HepG2 (cell line): ENCODE measurements around the gene GPER1. TPM values are rescaled to one million over a fixed set of nuclear protein-coding genes. Genes with fewer than 3 reads are reported as not detected.
A peak's percentile ranks its signal among the peaks of the same experiment; 100 is the strongest.

Experiments
- ADNP ChIP-seq: sonication (generic); formaldehyde crosslinking; IDR thresholded peaks from 2 replicates; pipeline ENCODE4 v1.4.0; 2020; ENCODE audit warnings: missing genetic modification reagents
- ATAD3A ChIP-seq: sonication (generic); formaldehyde crosslinking; IDR thresholded peaks from 2 replicates; pipeline ENCODE4 v1.4.0; 2020; ENCODE audit warnings: missing genetic modification reagents
- CBX1 ChIP-seq: IDR thresholded peaks from one replicate; pipeline ENCODE4 v1.6.1; 2016; ENCODE audit warnings: antibody characterized with exemption, low read depth
- FOXA3 ChIP-seq: IDR thresholded peaks from 2 replicates; pipeline ENCODE4 v1.6.1; 2016; ENCODE audit warnings: missing genetic modification reagents, missing compliant biosample characterization
- HNRNPH1 ChIP-seq: fragments of 200-400 bp; formaldehyde crosslinking; optimal IDR thresholded peaks from 2 replicates; pipeline ENCODE3; 2017; ENCODE audit warnings: mild to moderate bottlenecking, low read depth, low read length
- KLF12 ChIP-seq: sonication (generic); formaldehyde crosslinking; IDR thresholded peaks from 2 replicates; pipeline ENCODE4 v1.4.0; 2020; ENCODE audit warnings: missing genetic modification reagents, borderline replicate concordance
- MAFF ChIP-seq: IDR thresholded peaks from 2 replicates; pipeline ENCODE4 v1.6.1; 2011; ENCODE audit warnings: low read depth, low read length, improper control_type of control experiment
- MAFG ChIP-seq: sonication (generic); formaldehyde crosslinking; IDR thresholded peaks from 2 replicates; pipeline ENCODE4 v1.5.1; 2020; ENCODE audit warnings: mild to moderate bottlenecking, missing genetic modification reagents
- MEF2D ChIP-seq: sonication (generic); formaldehyde crosslinking; IDR thresholded peaks from 2 replicates; pipeline ENCODE4 v1.5.1; 2020; ENCODE audit warnings: mild to moderate bottlenecking, missing genetic modification reagents
- SIX1 ChIP-seq: sonication (generic); formaldehyde crosslinking; IDR thresholded peaks from 2 replicates; pipeline ENCODE4 v1.4.0; 2020; ENCODE audit warnings: missing genetic modification reagents, borderline replicate concordance
- ZBTB7B ChIP-seq: sonication (generic); formaldehyde crosslinking; IDR thresholded peaks from 2 replicates; pipeline ENCODE4 v1.4.0; 2020; ENCODE audit warnings: missing genetic modification reagents
- ZFAT ChIP-seq: sonication (generic); formaldehyde crosslinking; conservative IDR thresholded peaks from 2 replicates; pipeline ENCODE4 v1.8.1; 2023; ENCODE audit warnings: missing genetic modification reagents, inconsistent platforms
- ZFP37 ChIP-seq: sonication (generic); formaldehyde crosslinking; IDR thresholded peaks from 2 replicates; pipeline ENCODE4 v1.4.0; 2020; ENCODE audit warnings: missing genetic modification reagents, borderline replicate concordance
- ZIK1 ChIP-seq: sonication (generic); formaldehyde crosslinking; IDR thresholded peaks from 2 replicates; pipeline ENCODE4 v1.5.0; 2020; ENCODE audit warnings: mild to moderate bottlenecking, low read depth, missing genetic modification reagents, borderline replicate concordance
- ZKSCAN8 ChIP-seq: IDR thresholded peaks from 2 replicates; pipeline ENCODE4 v1.6.1; 2016; ENCODE audit warnings: borderline replicate concordance, missing genetic modification reagents, missing compliant biosample characterization
- ZNF326 ChIP-seq: sonication (generic); formaldehyde crosslinking; IDR thresholded peaks from 2 replicates; pipeline ENCODE4 v1.4.0; 2020; ENCODE audit warnings: missing genetic modification reagents, borderline replicate concordance
- ZNF33A ChIP-seq: sonication (generic); formaldehyde crosslinking; IDR thresholded peaks from 2 replicates; pipeline ENCODE4 v1.5.1; 2020; ENCODE audit warnings: missing genetic modification reagents, mild to moderate bottlenecking, moderate library complexity, borderline replicate concordance
- ZNF354B ChIP-seq: sonication (generic); formaldehyde crosslinking; IDR thresholded peaks from 2 replicates; pipeline ENCODE4 v1.8.0; 2022; ENCODE audit warnings: mild to moderate bottlenecking, missing genetic modification reagents
- ZNF569 ChIP-seq: sonication (generic); formaldehyde crosslinking; IDR thresholded peaks from 2 replicates; pipeline ENCODE4 v1.5.0; 2020; ENCODE audit warnings: mild to moderate bottlenecking, missing genetic modification reagents, moderate library complexity, borderline replicate concordance
- ZNF790 ChIP-seq: sonication (generic); formaldehyde crosslinking; IDR thresholded peaks from 2 replicates; pipeline ENCODE4 v1.8.0; 2022; ENCODE audit warnings: missing genetic modification reagents, mild to moderate bottlenecking, borderline replicate concordance
- polyA plus RNA-seq, 8 experiments: library from polyadenylated mRNA; depleted of rRNA in 3 of 8; stranded (reverse) in 7 of 8; unstranded in 1 of 8; fragments of >200 nt; fragmentation: Illumina TruSeq in 4 of 8; extraction: Trizol in 4 of 8; gene quantifications; 2 replicates each; pipeline versions ENCODE4 v1.2.1 to v1.2.3, GENCODE V29; 2011 to 2016; ENCODE audit warnings: low read depth in 4 of 8, missing spikeins in 1 of 8, mixed read lengths in 1 of 8; ENCODE audit not compliant: insufficient read depth in 1 of 8
- total RNA-seq, 5 experiments: library from RNA; depleted of rRNA; stranded (reverse); fragments of >200 nt; fragmentation: Illumina TruSeq; extraction: Trizol; gene quantifications; 2 replicates each; pipeline ENCODE4 v1.2.3, GENCODE V29; 2016; ENCODE audit warnings: low read depth in 1 of 5
- TF ChIP-seq, protein P1 (sequence below): sonication (generic); formaldehyde crosslinking; IDR thresholded peaks from 2 replicates; pipeline ENCODE4 v1.8.0; 2022; ENCODE audit warnings: mild to moderate bottlenecking, missing genetic modification reagents
- TF ChIP-seq, protein P2 (sequence below): sonication (generic); formaldehyde crosslinking; IDR thresholded peaks from 2 replicates; pipeline ENCODE4 v1.5.0; 2020; ENCODE audit warnings: missing genetic modification reagents, mild to moderate bottlenecking, borderline replicate concordance
- TF ChIP-seq, protein P3 (sequence below): sonication (generic); formaldehyde crosslinking; conservative IDR thresholded peaks from 2 replicates; pipeline ENCODE4 v1.4.0; 2020; ENCODE audit warnings: missing genetic modification reagents
- TF ChIP-seq, protein P4 (sequence below): IDR thresholded peaks from 2 replicates; pipeline ENCODE4 v1.6.1; 2016; ENCODE audit warnings: low read depth, borderline replicate concordance
- TF ChIP-seq, protein P5 (sequence below): sonication (generic); formaldehyde crosslinking; IDR thresholded peaks from 2 replicates; pipeline ENCODE4 v1.4.0; 2020; ENCODE audit warnings: missing genetic modification reagents; ENCODE audit errors: not compliant biosample characterization

Gene GPER1
- total and polyA plus RNA-seq, 2 of the 13 experiments (the other 11 are each of a cell fraction or from before 2014, with no cell fraction given): 12.7 to 19.7 TPM

DNA sequence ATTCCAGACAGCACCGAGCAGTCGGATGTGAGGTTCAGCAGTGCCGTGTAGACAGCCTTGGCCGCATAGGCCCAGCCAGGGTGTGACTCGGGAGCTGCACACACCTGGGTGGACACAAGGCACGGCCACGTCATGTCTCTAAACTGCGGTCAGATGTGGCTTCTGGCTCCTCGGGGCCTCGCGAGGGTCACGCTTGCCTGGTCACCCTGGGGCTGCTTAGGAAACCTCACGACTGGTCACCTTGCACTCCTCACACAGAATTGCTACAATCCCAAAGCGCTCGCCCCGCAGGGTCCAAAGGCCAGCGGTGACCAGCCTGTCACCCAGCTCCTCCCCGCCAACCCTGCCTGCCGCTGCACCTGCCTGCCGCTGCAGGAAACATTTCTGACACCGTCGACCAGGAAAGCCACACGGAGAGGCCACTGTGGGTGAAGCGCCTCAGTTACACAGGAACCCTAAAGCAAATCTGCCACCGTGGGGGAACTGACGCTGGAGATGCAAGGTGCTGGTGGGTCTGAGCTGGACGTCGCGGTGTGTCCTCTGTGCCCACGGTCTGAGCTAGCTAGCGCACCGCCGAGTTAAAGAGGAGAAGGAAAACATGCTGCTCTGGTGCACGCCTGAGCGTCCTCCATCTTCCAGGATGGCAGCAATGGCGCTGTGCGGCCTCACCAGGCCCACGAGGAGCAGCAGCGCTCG is 5.0 kb downstream of the GPER1 start (continued):
- no peak; the same call in 1 of the 2 replicates for TF ChIP-seq ZKSCAN8 (CRISPR knock-in tag)
- TF ChIP-seq CBX1: peak; percentile 32
- TF ChIP-seq ZNF326 (CRISPR knock-in tag): no peak
- TF ChIP-seq ZIK1: peak; percentile 60; the same call in 1 of the 2 replicates
- TF ChIP-seq MAFF: 0 out of 2 replicates have a peak, but pooled peaks have one; percentile 5
- TF ChIP-seq ZNF354B (CRISPR knock-in tag): no peak
- no peak for TF ChIP-seq ZBTB7B
- TF ChIP-seq ZFP37 (CRISPR knock-in tag): peak; percentile 33; the same call in 1 of the 2 replicates
- no peak for TF ChIP-seq MAFG (CRISPR knock-in tag)
- TF ChIP-seq, protein P1, sequence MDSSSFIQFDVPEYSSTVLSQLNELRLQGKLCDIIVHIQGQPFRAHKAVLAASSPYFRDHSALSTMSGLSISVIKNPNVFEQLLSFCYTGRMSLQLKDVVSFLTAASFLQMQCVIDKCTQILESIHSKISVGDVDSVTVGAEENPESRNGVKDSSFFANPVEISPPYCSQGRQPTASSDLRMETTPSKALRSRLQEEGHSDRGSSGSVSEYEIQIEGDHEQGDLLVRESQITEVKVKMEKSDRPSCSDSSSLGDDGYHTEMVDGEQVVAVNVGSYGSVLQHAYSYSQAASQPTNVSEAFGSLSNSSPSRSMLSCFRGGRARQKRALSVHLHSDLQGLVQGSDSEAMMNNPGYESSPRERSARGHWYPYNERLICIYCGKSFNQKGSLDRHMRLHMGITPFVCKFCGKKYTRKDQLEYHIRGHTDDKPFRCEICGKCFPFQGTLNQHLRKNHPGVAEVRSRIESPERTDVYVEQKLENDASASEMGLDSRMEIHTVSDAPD: no peak
- no peak for TF ChIP-seq ADNP (CRISPR knock-in tag)
- peak; percentile 86; the same call in 1 of the 2 replicates for TF ChIP-seq ZNF33A
- TF ChIP-seq, protein P2, sequence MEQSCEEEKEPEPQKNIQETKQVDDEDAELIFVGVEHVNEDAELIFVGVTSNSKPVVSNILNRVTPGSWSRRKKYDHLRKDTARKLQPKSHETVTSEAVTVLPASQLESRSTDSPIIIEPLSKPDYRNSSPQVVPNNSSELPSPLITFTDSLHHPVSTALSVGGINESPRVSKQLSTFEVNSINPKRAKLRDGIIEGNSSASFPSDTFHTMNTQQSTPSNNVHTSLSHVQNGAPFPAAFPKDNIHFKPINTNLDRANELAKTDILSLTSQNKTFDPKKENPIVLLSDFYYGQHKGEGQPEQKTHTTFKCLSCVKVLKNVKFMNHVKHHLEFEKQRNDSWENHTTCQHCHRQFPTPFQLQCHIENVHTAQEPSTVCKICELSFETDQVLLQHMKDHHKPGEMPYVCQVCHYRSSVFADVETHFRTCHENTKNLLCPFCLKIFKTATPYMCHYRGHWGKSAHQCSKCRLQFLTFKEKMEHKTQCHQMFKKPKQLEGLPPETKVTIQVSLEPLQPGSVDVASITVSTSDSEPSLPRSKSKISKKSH (CRISPR knock-in tag): peak; percentile 70; the same call in 1 of the 2 replicates
- no peak for TF ChIP-seq SIX1
- peak; percentile 37; the same call in 1 of the 2 replicates for TF ChIP-seq MEF2D (CRISPR knock-in tag)
- TF ChIP-seq ZNF790 (CRISPR knock-in tag): no peak
- no peak for TF ChIP-seq ATAD3A (CRISPR knock-in tag)
- TF ChIP-seq KLF12 (CRISPR knock-in tag): no peak; the same call in 1 of the 2 replicates
- TF ChIP-seq, protein P3, sequence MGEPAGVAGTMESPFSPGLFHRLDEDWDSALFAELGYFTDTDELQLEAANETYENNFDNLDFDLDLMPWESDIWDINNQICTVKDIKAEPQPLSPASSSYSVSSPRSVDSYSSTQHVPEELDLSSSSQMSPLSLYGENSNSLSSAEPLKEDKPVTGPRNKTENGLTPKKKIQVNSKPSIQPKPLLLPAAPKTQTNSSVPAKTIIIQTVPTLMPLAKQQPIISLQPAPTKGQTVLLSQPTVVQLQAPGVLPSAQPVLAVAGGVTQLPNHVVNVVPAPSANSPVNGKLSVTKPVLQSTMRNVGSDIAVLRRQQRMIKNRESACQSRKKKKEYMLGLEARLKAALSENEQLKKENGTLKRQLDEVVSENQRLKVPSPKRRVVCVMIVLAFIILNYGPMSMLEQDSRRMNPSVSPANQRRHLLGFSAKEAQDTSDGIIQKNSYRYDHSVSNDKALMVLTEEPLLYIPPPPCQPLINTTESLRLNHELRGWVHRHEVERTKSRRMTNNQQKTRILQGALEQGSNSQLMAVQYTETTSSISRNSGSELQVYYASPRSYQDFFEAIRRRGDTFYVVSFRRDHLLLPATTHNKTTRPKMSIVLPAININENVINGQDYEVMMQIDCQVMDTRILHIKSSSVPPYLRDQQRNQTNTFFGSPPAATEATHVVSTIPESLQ (CRISPR knock-in tag): no peak
- no peak for TF ChIP-seq ZNF569 (CRISPR knock-in tag)
- TF ChIP-seq FOXA3 (CRISPR knock-in tag): peak; percentile 42; the same call in 1 of the 2 replicates
- TF ChIP-seq, protein P4, sequence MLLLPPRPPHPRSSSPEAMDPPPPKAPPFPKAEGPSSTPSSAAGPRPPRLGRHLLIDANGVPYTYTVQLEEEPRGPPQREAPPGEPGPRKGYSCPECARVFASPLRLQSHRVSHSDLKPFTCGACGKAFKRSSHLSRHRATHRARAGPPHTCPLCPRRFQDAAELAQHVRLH: no peak
- TF ChIP-seq HNRNPH1: no peak
- no peak for TF ChIP-seq ZFAT
- TF ChIP-seq, protein P5, sequence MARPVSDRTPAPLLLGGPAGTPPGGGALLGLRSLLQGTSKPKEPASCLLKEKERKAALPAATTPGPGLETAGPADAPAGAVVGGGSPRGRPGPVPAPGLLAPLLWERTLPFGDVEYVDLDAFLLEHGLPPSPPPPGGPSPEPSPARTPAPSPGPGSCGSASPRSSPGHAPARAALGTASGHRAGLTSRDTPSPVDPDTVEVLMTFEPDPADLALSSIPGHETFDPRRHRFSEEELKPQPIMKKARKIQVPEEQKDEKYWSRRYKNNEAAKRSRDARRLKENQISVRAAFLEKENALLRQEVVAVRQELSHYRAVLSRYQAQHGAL (CRISPR knock-in tag): no peak
